HG03175 (cell line): Measurements from ENCODE around the gene HOXD1.

ENCODE experiments used
- ATAC-seq: cut with Tn5 transposase; IDR thresholded peaks from one replicate; pipeline ENCODE4 v1.9.1; 2021; ENCODE audit warnings: mild to moderate bottlenecking, moderate library complexity; ENCODE audit not compliant: unreplicated experiment

Gene HOXD1

GRCh38 chr2:176164611-176165369, 23.7 kb upstream of the HOXD1 start:
- no peak for ATAC-seq

GRCh38 chr2:176165370-176166050, 23.0 kb upstream of the HOXD1 start:
- ATAC-seq = no peak

- ATAC-seq = no peak
These were observed 22.2 kb upstream of the HOXD1 start for GRCh38 chr2:176166272-176166671.

GRCh38 chr2:176167398-176167797, 21.1 kb upstream of the HOXD1 start:
- no peak for ATAC-seq

GRCh38 chr2:176169181-176169580, 19.3 kb upstream of the HOXD1 start:
- no peak for ATAC-seq

- no peak for ATAC-seq
These were observed 18.8 kb upstream of the HOXD1 start for GRCh38 chr2:176169711-176170110.

- ATAC-seq = no peak
These were observed 17.7 kb upstream of the HOXD1 start for GRCh38 chr2:176170602-176171305.

GRCh38 chr2:176171351-176172006, 17.0 kb upstream of the HOXD1 start:
- no peak for ATAC-seq

- ATAC-seq = no peak
These were observed 16.2 kb upstream of the HOXD1 start for GRCh38 chr2:176172007-176172894.

GRCh38 chr2:176172895-176173566, 15.4 kb upstream of the HOXD1 start:
- no peak for ATAC-seq

GRCh38 chr2:176173567-176174381, 14.7 kb upstream of the HOXD1 start:
- ATAC-seq = no peak

- no peak for ATAC-seq
These were observed 14.1 kb upstream of the HOXD1 start for GRCh38 chr2:176174382-176174823.

GRCh38 chr2:176174824-176175708, 13.4 kb upstream of the HOXD1 start:
- ATAC-seq = no peak

- no peak for ATAC-seq
These were observed 12.5 kb upstream of the HOXD1 start for GRCh38 chr2:176175709-176176607.

- ATAC-seq = no peak
These were observed 10.9 kb upstream of the HOXD1 start for GRCh38 chr2:176177580-176178037.

- ATAC-seq = no peak
These were observed 10.3 kb upstream of the HOXD1 start for GRCh38 chr2:176178038-176178756.
